GM19099 (cell line): Measurements from ENCODE around the gene DMD.

Source experiments
- POLR2A ChIP-seq: IDR thresholded peaks from 3 replicates; pipeline ENCODE4 v1.6.1; 2011; ENCODE audit warnings: low read depth; ENCODE audit not compliant: insufficient read length; ENCODE audit errors: extremely low read depth

Gene DMD

DNA sequence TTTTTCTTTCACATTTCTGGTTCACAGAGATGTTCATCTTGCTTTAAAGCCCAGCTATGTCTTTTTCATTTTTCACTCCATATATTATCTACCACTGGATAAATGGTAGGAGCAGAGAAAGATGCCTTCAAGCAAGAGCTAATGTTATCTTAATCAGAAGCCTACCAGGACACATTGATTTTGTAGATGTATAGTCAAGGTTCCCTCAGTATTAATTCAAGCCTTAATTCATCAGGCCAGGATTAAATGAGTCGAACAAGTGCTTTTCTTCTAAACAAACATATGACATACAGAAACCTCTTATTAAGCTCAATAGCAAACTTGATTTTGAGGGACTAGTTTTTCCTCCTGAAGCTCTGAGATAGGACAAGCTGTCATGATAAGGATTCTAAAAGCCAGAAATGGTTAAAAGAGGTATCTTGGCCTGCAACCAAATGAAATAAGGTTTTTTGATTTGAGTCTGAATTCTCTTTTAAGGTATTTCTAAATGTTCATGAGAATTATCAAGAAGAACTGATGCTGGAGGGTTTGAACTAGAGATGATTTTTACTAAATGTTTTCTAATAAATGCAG, 2057.8 kb downstream of the DMD start:
- TF ChIP-seq POLR2A = no peak

DNA sequence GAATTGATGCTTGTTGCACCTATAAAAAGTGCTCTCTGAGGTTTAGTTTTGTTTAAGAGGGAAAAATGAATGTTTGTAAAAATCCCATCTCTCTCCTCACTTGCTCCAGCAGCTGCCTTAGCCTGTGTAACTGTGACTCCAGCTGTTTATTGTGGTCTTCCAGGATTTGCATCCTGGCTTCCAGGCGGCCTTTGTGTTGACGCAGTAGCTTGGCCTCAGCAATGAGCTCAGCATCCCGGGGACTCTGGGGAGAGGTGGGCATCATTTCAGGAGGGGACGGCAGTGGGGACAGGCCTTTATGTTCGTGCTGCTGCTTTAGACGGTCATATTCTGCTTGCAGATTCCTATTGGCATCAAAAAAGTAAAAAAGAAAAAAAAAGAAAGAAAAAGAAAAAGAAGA, 2064.2 kb downstream of the DMD start:
- TF ChIP-seq POLR2A = no peak

DNA sequence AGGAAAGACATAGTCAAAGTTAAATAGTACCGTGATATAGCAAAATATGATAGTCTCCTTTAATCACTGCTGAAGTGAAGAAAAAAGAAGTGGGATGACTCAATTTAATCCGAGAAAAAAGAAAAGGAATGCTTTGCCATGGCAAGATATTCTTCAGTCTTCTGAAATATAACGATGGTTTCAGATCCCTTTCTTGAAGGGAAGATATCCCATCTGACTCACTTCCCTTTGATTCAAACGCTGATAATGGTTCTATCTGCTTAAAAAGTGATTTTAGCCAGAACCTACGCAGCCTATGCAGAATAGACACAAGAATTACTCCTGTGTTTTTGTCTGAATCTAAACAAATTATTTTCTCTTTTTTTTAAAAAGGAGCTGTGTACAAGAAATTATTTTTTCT, 2071.4 kb downstream of the DMD start:
- no peak for TF ChIP-seq POLR2A

DNA sequence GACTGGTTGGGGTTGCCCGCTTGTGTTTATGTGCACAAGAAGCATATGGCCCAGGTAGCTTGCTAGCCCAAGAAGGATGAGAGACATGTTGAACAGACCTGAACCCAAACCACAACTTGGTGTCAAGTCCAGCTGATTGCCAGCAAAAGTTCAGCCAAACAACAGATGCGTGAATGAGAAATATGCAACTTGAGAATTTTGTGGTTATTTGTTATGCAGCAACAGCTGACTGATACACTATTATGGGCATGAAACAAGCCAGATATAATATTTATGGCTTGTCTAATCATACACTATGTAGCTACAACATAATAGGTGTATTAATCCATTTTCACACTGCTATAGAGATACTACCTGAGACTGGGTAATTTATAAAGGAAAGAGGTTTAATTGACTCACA, 2073.2 kb downstream of the DMD start:
- no peak for TF ChIP-seq POLR2A

DNA sequence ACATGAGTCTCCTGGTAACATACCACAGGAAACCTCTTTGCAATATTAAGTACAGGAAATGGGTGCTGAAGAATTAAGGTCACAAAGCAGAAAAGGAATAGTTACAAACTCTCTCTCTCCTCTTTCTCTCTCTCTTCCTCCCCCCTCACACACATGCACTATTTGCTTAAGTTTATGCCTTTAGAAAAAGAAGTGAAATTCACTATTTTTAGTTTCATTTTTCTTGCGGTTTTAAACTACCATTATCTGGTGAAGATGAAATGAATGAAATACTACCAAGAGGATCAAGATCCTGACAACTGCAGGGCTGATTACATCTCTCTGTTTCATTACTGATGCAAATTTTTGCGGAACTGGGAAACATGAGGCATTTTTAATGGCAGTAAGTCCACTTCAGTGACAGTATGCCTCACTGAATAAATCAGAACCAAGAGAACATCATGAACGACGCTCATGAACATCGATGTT, 2075.2 kb downstream of the DMD start:
- TF ChIP-seq POLR2A = no peak

DNA sequence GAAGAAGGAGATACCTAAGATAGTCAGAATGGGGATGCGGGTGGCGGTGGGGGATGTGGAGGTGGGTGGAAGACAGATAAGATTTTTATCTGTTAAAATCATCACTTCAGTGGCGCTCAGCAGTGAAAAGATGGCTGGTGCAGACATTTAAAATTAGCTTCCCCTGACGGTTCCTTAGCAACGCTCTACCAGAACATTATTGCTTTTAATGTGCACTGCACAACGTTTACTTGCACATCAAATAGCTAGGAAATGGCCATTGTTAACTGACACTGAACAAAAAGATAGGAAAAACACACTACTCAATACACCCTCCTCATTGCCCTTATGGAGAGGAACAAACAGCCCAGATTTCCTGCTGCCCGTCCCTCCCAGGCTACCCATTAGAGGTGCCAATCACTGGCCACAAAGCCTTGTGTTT, 2078.5 kb downstream of the DMD start:
- no peak for TF ChIP-seq POLR2A

DNA sequence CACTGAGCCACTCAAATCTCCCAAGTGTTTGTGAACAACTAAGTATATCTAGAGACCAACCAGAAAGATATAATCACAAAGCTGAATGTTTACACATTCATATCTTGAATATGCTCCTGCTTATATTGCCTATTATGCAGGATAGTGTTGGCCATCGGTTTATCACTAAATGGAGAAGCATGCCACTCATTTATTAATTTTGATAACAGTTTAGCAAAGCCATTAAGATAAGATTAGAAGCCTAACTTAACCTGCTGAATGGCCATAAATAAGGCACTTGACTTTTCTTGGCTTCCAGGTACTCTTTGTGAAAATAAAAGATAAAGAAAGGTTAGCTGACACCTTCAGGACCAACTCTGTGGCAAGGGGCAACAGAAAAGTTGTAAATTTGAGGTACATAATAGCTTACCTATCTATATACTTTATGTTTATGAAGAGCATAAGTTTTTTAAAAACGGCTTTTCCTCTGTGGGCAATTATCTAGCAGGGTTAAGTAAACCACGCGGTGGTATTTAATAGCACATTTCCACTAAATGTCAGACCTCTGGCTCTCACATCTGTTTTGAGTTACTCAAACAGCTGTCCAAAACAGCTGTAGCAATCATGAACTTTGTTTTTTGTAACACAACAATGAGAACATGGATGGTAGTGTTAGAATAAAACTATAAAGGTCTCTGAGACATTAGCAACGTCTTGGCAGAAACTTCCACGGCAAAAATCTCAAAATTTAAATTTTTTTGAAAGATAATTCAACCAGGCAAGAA, 2080.7 kb downstream of the DMD start:
- TF ChIP-seq POLR2A = no peak

DNA sequence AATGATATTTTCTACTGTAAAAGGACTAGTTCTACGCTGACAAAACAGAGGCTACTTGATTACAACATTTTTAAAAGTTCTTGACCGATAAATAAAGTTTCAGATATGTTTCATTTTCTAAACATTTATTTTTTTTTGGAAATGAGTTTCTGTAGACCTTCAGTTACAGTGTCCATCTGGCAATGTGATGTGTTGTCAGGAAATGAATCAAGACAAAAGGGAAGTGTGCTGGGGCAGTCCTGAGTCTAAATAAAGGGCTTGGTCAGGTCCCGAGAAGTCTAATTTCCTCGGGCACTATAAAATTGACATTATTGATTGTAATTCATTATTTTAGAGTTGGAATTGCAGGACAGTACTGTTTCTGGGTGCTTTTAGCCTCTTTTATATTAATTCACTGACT, 2082.5 kb downstream of the DMD start:
- TF ChIP-seq POLR2A = no peak

DNA sequence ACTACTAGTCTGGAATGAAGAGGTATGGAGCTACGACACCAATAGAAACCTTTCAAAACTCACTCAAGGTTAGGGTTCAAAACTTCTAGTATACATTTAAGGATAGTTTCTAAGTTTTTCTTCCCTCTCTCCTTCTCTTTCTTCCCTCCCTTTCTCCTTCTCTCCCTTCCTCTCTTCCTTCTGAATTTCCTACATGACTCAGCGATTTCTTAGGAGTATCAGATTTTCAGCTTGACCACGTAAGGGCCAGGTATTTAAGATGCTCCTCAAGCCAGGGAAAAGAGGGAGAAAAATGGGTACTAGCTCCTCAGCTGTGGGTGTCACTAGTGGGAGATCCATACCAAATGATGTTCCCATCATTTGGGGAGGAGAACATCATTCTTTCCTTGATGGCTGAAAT, 2083.6 kb downstream of the DMD start:
- TF ChIP-seq POLR2A = no peak

DNA sequence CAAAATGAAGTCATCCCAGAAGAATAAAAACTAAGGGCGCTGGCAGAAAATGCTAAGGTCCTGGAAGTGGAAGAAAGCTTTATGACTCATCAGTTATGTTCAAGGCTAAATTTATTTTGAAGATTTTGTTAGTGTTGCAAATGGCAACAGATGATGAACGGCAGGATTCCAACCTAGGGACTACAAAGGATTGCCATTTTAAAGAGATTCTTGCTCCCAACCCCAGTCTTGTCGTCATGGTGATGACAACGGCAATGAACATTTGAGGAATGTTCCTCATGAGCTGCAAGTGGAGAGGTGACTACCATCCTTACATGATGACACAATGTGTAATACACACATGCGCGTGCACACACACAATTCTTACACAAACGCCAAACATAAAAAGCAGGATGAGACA, 2085.1 kb downstream of the DMD start:
- TF ChIP-seq POLR2A = no peak

DNA sequence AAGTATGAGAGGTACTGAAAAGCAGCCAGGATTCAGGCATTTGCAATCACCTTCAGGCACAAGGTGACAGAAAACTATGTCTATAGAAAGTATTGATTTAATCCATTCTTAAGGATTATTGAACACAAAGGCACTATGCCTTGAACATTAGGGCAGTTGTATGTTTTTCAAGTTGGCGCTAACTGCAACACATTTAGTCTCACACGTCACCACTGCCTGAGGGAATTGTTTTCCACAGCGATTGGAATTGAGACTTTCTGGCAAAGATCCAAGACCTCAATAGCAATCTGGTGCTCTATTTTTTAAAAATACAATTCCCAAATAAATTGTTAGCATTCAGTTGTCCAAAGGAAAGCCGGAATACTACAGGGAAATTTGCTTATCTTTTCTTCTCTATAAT, 2086.8 kb downstream of the DMD start:
- TF ChIP-seq POLR2A = no peak

DNA sequence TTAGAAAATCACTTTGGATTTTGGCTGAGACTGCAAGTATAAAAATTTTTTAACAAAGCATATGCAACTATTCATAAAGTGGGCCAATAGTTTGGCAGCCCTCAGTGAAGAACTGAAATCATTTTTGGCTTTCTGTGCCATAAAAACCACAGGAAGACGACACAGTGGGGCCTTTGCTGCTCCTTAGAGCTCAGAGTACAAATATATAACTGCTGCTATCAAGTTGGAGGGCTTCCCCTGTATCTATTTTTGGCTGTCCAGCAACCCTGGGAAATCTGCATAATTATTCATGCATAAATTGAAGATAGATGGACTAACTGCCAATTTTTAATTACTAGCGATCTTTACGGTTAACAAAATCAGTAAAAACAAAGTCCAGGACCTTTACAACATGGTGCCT, 2088.0 kb downstream of the DMD start:
- no peak for TF ChIP-seq POLR2A

DNA sequence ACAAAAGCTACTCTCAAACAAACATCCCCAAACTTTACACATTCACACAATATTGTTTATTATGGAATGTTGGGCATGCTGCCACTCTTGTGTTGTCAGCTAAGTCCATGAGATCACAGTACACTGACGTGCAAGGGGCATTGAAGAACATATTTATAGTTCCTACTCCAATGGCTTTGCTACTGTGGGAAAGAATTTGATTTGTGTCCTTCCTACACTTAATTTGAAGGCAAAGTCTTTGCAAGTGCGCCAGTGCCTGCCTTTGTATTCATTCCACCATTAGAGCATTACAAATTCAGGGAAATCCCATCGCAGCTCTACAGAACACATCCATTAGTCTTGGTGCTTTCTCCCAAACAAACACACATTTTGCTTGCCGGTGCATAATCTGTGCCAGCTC, 2094.1 kb downstream of the DMD start:
- TF ChIP-seq POLR2A = no peak

DNA sequence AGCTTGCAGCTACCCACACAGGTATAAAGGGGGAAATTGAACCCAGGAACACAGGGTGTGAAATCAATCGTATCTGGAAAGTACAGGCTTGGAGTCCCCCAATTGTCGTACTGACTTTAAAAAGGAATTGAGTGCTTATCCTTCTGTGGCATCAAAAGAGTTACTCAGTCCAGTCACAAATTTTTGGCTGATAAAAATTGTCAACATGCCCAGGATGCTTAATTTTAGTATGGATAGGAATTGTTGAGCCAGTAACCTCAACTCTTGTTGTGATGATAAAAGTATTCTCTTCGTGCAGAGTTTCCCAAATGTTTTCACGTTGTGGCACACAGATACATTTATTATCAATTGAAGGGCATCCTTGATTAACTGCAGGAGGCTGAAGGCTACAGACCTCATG, 2096.0 kb downstream of the DMD start:
- no peak for TF ChIP-seq POLR2A

DNA sequence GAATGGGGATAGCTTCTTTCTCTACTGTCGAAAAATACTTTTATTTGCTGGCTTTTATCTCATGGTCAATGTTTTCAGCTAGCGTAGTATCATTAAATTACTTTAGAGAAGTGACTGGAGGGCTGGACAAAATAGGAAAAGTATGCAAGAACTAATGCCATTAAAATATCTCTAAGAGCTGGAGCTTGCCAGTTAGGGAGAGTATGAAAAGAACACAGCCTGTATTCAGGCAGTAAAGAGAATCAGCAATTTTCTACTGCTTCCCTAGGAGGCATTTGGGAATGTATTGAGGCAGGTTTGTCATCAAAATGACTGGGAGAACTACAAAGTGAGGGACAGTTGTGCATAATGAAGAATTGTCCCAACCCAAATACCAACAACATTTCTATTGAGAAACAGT, 2096.5 kb downstream of the DMD start:
- TF ChIP-seq POLR2A = no peak

DNA sequence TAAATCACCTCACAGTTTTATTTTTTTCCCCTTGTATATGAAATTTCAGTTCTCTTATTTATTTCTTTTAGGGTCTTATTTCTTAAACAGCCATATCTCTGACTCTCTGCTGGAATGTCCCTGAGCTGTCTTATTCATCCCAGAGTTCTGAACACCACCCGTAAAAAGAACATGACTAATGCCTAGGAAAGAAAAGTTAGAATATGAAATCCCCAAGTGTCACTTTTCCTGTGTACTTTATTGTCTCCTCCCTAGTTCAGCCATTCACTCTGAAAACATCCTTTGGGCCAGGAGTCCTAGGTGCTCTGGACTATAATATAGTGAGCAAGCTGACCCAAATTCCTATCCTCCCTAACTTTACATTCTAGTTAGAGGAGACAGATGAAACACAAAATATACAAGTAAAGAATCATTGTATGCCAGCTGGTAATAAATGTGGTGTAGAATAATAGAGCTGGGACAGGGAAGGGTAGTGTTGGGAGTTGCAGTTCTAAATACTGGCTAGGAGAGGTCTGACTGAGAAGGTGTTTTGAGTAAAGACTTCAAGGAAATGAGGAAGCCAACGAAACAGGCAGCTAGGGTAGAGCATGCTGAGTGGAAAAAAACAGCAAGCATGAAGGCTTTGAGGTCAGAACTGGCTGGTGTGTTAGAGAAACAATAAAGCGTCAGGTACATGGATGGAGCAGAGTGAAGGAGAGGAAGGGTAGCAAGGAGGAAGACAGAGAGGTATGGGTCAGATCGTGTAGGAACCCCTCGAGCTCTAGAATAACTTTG, 2098.9 kb downstream of the DMD start:
- no peak for TF ChIP-seq POLR2A
